Erythroblast (primary cell): Measurements from ENCODE around the gene CAPN5.

Experiments used
- GATA1 ChIP-seq: IDR thresholded peaks from 2 replicates; pipeline ENCODE4 v1.6.1; 2011; ENCODE audit warnings: low read depth, mild to moderate bottlenecking, control low read depth, low read length, moderate library complexity
- POLR2A ChIP-seq: IDR thresholded peaks from 2 replicates; pipeline ENCODE4 v1.6.1; 2011; ENCODE audit warnings: mild to moderate bottlenecking, low read length

- TF ChIP-seq POLR2A = no peak
- TF ChIP-seq GATA1 = no peak
These were observed 21.0 kb downstream of the CAPN5 start for GRCh38 chr11:77087723-77088225.
